SHP77 (cell line): ENCODE measurements around the gene SH3PXD2A.
"Not testable (repeated sequence)": the region's sequence is repeated elsewhere in the genome, so short reads cannot be mapped to it uniquely, and the experiment has no call there.

Source experiments
- DNase-seq, 2 experiments: peaks; one replicate each; lab custom pipeline; 2025; lab: John Stamatoyannopoulos, UW

The SH3PXD2A gene

DNA sequence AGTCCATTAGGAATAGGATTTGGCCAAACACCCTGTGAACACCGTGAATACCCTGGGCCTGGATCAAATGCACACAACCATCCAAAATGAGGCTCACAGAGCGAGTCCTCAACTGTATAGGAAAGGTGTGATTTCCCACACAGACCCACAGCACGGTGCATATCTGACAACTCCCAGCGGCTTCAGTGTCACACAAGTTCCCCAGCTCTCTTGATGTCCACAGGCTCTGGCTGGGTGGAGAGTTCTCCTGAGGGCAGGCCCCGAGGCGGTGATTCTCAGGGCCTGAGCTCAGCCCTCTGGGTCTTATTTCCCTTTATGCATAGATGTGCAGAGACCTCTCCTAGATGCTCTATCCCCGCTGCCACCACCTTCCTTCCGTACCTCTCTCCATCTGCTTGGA, 64.1 kb downstream of the SH3PXD2A start:
- DNase-seq: no peak

DNA sequence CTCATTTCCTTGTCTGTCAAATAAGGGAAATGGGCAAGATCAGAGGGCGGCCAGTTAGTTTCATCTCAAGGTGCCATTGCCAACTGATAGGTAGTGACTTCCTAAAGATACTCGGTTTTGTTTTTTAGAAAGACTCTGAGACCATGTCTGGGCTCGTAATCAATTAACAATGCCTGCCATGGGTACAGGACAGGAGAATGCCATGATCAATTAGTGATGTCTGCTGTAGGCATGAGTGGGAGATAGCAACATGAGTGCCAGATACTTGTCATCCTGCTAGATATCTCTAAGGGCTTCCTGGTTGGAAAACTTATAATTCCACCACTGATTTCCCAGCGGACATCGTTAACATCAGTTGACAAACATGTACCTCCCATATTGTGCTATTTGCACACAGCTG, 64.8 kb downstream of the SH3PXD2A start:
- DNase-seq: no peak

GRCh38 chr10:103789771-103790201, 65.6 kb downstream of the SH3PXD2A start:
- DNase-seq: peak in 1 of 2 experiments; percentile 34

- no peak for DNase-seq
Measured at GRCh38 chr10:103789161-103789560, 66.2 kb downstream of the SH3PXD2A start.

- no peak for DNase-seq
Measured at GRCh38 chr10:103787331-103787730, 68.0 kb downstream of the SH3PXD2A start.

DNA sequence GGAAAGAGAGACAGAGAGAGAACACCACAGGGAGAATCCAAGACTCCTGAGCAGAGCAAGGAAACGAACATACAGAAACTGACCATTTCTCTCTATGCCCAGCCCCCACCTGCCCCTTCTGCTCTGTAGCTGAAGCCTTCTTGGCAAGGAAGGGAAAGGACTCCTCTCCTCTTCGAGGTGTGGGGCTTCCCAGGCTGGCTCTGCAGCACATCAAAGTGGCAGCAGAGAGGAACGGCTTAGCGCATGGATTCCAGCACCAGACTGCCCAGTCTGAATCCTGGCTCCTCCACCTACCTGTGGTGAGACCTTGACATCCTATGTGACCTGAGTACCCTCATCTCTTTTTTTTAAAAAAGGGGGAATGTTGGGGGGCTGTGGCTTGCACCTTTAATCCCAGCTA, 69.4 kb downstream of the SH3PXD2A start:
- DNase-seq: no peak

GRCh38 chr10:103784723-103785418, 70.5 kb downstream of the SH3PXD2A start:
- no peak for DNase-seq

DNA sequence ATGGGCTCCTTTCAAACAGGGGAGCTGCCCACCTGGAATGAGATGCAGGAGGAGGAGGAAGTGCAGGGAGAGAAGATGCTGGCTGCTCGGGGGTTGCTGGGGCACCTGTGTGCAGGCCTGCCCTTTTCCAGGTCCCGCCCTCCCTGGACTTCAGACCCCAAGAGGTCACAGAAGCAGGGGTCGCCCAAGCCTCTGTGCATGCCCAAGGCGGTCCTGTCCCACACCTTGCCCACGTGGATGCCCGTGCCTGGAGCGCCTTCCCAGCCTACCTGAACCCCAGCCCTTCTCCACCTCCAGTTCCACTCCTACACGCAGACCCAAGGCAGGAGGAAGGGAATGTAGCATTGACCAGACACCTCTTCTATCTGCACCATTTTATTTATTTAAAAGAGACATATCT, 71.3 kb downstream of the SH3PXD2A start:
- no peak for DNase-seq

DNA sequence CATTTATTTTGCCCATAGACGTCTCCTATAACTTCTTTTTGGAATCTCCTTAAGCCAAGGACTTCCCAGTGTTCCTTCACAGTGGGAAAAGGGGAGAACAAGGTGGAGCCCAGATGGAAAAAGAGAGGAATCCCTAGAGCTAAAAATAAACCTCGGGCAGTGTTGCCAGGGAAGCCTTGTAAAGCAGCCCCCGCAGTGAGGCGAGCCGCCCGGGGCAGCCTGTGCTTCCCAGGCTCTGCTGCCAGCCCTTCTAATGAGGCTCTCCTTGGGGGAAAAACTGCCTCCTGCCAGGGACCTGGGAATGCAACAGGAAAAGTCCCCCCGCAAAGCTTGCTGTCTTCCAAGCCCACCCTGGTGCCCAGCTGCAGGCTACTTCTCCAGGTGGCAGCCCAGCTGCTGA, 71.7 kb downstream of the SH3PXD2A start:
- DNase-seq: no peak

- DNase-seq: peak; percentile 46 to 47
Measured at GRCh38 chr10:103781329-103782061, 73.9 kb downstream of the SH3PXD2A start.

DNA sequence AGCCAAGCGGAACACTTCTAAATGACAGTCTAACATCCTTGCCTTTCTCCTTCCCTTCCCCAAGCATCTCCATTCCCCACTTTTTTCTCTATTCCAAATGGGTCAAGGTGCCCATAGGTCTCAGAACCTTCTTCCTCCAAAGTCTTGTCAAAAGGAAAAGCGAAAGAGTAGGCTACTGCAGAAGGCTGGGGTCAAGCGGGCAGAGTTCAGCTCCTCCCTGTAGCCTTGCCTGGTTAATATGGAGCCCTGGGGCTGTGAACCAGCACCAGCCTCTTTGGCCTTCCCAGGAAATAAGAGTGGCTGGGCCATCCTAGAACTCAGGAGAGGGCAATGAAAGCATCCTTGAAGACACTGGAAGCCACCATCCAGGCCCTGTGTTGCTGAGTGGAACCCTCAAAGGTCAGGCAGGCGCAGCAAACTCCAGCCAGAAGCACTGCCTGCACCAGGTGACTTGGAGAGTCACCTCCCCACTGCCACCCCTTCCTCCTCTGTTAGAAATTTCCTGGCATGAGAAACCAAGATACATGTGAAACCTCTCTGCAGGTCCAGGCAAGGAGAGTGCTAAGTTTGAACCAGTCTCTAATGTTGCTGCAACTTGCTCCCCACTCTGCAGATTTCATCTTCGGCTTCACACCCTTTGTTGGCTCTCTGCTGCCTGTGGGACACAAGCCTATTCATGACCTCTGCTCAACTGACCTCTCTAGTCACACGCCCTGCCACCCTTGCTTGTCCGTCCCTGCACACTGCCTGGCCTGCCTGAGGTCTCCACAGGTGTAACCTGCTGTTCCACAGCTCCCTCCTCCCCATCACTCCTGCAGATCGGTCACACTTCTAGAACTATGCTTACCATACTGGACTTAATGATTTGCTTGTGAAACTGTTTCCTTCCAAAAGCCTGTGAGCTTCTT, 74.9 kb downstream of the SH3PXD2A start:
- no peak for DNase-seq

GRCh38 chr10:103778358-103779139, 76.8 kb downstream of the SH3PXD2A start:
- DNase-seq: no peak

DNA sequence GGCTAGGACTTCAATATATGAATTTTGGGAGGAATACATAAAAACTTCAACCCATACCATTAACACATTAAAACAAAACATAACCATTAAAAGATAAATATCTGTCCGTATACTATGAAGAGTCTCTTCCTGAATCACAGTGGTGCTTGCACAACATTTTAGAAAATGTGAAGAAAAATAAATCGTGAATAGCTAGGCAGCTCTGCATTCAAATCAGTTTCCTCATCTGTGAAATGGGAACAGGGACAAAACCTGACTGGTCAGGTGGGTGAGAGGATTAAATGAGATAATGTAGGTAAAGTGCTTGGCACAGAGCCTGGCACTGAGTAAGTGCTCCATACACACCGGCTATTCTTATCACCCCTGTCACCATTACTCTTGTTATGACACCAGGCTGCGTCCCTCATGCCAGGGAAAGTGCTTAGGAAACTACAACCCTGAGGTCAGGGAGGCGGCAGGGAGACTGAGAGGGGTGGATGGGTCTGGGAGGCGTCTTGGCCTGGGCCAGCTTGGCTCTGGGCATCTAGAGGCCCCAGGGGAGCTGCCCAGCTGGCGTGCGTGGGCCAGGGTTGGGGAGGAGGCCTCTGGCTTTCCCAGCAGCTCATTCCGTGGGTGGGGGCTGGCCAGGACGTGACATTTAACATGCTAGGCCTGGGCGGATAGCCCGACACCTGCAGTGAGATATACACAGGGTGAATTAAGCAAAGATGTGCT, 78.3 kb downstream of the SH3PXD2A start:
- no peak for DNase-seq

GRCh38 chr10:103775776-103776175, 79.6 kb downstream of the SH3PXD2A start:
- DNase-seq: no peak

DNA sequence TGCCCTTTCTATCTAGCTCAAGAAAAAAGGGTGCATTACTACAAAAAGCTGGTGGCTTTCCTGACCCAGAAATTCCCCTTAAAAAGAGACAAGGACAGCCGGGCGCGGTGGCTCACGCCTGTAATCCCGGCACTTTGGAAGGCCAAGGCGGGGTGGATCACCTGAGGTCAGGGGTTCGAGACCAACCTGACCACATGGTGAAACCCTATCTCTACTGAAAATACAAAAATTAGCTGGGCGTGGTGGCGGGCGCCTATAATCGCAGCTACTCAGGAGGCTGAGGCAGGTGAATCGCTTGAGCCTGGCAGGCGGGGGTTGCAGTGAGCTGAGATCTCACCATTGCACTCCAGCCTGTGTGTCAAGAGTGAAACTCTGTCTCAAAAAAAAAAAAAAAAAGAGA, 82.5 kb downstream of the SH3PXD2A start:
- not testable (repeated sequence) for DNase-seq

GRCh38 chr10:103772096-103772845, 83.1 kb downstream of the SH3PXD2A start:
- DNase-seq: peak; percentile 46 to 56

DNA sequence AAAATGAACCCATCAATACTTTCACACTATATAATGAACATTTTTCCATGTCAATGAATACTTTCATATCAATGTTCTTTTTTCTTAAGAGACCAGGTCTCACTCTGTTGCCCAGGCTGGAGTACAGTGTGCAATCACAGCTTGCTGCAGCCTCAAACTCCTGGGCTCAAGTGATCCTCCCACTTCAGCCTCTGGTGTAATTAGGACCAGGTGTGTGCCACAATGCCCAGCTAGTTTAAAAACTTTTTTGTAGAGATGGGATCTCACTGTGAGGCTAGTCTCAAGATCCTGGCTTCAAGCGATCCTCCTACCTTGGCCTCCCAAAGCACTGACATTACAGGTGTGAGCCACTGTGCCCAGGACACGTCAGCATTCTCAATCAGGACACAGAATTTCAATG, 85.2 kb downstream of the SH3PXD2A start:
- DNase-seq: no peak

DNA sequence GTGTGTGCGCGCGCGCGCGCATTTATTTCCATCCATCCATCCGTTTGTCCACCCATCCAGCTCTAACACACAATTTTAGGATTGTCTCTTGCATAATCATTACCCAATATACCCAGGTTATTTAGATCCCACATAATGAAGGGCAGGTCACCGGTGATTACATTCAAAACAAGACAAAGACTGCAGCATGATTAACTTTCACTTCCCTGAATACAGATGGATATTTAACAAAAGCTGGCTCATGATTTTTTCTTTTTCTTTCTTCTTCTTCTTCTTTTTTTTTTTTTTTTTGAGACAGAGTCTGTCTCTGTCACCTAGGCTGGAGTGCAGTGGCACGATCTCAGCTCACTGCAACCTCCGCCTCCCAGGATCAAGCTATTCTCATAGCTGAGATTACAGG, 86.2 kb downstream of the SH3PXD2A start:
- DNase-seq: no peak

DNA sequence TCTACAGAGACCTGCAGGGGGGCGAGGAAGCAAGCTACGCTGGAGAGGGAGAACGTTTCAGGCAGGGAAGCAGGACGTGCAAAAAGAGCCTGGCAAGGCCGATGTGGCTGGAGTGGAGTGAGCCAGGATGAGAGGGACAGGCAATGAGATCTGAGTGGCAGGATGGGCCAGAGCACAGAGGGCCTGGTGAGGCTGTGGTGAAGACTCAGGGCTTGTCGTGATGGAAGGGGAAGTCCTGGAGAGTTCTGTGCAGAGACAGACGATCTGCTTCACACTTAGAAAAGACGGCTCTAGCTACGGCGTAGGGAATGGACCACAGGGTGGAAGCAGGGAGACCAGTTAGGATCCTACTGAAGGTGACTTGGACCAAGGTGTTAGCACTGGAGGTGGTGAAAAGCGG, 87.0 kb downstream of the SH3PXD2A start:
- no peak for DNase-seq

DNA sequence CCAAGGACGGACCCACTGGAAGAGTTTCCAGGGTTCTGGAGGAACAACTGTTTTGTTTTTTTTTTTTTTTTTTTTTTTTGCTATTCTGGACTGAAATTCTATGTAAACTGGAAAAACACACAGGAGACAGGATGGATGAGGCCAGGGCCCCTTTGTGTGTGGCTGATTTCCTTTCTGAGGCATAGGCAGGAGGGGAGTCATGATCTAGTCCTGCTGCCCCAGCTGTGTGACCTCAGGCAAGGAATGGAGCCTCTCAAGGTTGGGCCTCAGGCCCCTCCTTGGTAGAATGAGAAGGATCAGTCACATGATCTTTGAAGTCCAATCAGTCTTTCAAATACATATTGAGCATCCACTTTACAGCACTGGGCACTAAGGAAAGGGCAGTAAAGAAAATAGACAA, 87.6 kb downstream of the SH3PXD2A start:
- DNase-seq: no peak
